ENCODE results near the gene MAGOHB. TPM values are rescaled to one million over a fixed set of nuclear protein-coding genes. Genes with fewer than 3 reads are reported as not detected.

Gene MAGOHB
- polyA plus RNA-seq, 1 of the 3 experiments (the other 2 are of a cell fraction), result 15.7 TPM

DNA sequence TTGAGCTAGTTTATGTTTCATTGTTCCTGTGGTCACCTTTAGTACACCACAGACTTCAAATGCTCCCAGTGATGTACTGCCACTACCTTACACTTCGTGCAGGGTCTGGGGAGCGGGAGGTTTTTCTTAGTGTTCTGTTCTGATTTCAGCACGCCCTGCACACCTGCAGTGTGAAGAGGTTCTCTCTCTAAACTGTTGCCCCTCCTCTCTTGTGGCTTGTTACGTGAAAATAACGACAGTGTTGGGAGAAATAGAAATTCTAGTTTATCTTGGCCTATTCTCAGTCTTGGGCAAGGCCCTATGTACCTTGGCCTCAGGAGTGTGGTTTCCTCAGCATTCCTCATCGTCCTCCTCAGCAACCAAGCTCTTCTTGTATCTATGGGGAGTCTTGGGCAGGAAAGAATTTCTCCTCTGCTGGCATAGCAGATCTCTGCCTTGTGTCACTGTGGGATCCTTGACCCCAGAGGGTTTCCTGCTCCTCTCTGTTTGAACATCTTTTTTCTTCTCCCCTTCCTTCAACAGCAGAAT lies 59.1 kb downstream of the MAGOHB start (continued):
- TF ChIP-seq, protein P1, sequence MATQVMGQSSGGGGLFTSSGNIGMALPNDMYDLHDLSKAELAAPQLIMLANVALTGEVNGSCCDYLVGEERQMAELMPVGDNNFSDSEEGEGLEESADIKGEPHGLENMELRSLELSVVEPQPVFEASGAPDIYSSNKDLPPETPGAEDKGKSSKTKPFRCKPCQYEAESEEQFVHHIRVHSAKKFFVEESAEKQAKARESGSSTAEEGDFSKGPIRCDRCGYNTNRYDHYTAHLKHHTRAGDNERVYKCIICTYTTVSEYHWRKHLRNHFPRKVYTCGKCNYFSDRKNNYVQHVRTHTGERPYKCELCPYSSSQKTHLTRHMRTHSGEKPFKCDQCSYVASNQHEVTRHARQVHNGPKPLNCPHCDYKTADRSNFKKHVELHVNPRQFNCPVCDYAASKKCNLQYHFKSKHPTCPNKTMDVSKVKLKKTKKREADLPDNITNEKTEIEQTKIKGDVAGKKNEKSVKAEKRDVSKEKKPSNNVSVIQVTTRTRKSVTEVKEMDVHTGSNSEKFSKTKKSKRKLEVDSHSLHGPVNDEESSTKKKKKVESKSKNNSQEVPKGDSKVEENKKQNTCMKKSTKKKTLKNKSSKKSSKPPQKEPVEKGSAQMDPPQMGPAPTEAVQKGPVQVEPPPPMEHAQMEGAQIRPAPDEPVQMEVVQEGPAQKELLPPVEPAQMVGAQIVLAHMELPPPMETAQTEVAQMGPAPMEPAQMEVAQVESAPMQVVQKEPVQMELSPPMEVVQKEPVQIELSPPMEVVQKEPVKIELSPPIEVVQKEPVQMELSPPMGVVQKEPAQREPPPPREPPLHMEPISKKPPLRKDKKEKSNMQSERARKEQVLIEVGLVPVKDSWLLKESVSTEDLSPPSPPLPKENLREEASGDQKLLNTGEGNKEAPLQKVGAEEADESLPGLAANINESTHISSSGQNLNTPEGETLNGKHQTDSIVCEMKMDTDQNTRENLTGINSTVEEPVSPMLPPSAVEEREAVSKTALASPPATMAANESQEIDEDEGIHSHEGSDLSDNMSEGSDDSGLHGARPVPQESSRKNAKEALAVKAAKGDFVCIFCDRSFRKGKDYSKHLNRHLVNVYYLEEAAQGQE (IDR thresholded peaks at IDR 0.05; ENCODE audit: low read depth, low read length), result no peak
- TF ChIP-seq SMC3 (IDR thresholded peaks at IDR 0.05; ENCODE audit: low read depth, low read length) (no peak), RCOR1 (IDR thresholded peaks at IDR 0.05; ENCODE audit: low read length) (no peak)

Other genes starting within 250 kb of the MAGOHB start
- gene KLRK1, start 223.6 kb downstream of the MAGOHB start, polyA plus RNA-seq (2012; rRNA removed), result not detected in 2 replicates
- gene KLRC4, start 203.9 kb downstream of the MAGOHB start, polyA plus RNA-seq (2012; rRNA removed), result not detected in 2 replicates
- not detected in 2 replicates for gene KLRC3, start 193.0 kb downstream of the MAGOHB start, polyA plus RNA-seq (2012; rRNA removed)
- gene KLRC2, start 177.6 kb downstream of the MAGOHB start, polyA plus RNA-seq (2012; rRNA removed), result not detected in 2 replicates
- not detected in 2 replicates for gene KLRC1, start 160.2 kb downstream of the MAGOHB start, polyA plus RNA-seq (2012; rRNA removed)
- 0.07 and 0.16 TPM in 2 replicates for gene EIF2S3B, start 107.7 kb downstream of the MAGOHB start, polyA plus RNA-seq (2012; rRNA removed)
- not detected in 2 replicates for gene STYK1, start 60.4 kb upstream of the MAGOHB start, polyA plus RNA-seq (2012; rRNA removed)
- gene YBX3, start 109.7 kb upstream of the MAGOHB start, polyA plus RNA-seq (2012; rRNA removed), result 12.2 and 22.4 TPM in 2 replicates
- gene TAS2R7, start 189.0 kb upstream of the MAGOHB start, polyA plus RNA-seq (2012; rRNA removed), result not detected in 2 replicates
- not detected in 2 replicates for gene TAS2R8, start 193.7 kb upstream of the MAGOHB start, polyA plus RNA-seq (2012; rRNA removed)
- not detected in 2 replicates for gene TAS2R9, start 196.6 kb upstream of the MAGOHB start, polyA plus RNA-seq (2012; rRNA removed)
- 0.16 and 0.21 TPM in 2 replicates for gene TAS2R10, start 212.7 kb upstream of the MAGOHB start, polyA plus RNA-seq (2012; rRNA removed)
- gene PRR4, start 235.9 kb upstream of the MAGOHB start, polyA plus RNA-seq (2012; rRNA removed), result 3.9 and 4.3 TPM in 2 replicates

Data from SK-N-SH (cell line).